22Rv1 (cell line): ENCODE results near the gene PRODH.
"Not testable (repeated sequence)": the region's sequence is repeated elsewhere in the genome, so short reads cannot be mapped to it uniquely, and the experiment has no call there.

ENCODE experiments used
- ZFX ChIP-seq: fragments of 450-650 bp; IDR thresholded peaks from 2 replicates; pipeline ENCODE4 v1.6.1; 2017; ENCODE audit warnings: antibody characterized with exemption, borderline replicate concordance
- TF ChIP-seq, protein P1 (sequence below): fragments of 450-650 bp; IDR thresholded peaks from 2 replicates; pipeline ENCODE4 v1.5.1; 2017; ENCODE audit warnings: mild to moderate bottlenecking

DNA sequence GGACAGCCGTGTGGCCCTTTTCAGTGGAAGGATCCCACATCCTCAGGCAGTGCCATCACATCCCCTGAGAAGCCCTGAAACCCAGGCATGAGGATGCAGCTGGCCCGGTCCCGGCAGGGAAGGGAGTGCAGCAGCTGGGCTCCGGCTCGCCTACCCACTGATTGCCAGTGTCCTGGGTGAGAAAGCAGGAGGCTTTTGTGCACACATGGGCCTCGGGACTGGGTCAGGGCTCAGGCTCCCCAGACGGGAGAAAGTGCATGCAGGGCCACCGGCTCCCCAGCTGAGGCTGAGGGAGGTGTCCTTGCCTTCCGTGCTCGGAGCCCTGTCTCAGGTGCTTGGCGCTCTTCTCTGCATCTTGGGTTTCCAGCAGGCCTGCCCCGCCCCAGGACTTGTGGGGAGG lies 23.6 kb upstream of the PRODH start:
- TF ChIP-seq, protein P1, sequence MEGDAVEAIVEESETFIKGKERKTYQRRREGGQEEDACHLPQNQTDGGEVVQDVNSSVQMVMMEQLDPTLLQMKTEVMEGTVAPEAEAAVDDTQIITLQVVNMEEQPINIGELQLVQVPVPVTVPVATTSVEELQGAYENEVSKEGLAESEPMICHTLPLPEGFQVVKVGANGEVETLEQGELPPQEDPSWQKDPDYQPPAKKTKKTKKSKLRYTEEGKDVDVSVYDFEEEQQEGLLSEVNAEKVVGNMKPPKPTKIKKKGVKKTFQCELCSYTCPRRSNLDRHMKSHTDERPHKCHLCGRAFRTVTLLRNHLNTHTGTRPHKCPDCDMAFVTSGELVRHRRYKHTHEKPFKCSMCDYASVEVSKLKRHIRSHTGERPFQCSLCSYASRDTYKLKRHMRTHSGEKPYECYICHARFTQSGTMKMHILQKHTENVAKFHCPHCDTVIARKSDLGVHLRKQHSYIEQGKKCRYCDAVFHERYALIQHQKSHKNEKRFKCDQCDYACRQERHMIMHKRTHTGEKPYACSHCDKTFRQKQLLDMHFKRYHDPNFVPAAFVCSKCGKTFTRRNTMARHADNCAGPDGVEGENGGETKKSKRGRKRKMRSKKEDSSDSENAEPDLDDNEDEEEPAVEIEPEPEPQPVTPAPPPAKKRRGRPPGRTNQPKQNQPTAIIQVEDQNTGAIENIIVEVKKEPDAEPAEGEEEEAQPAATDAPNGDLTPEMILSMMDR, result not testable (repeated sequence)
- not testable (repeated sequence) for TF ChIP-seq ZFX
